ENCODE results near the gene ETFA. TPM values are rescaled to one million over a fixed set of nuclear protein-coding genes. Genes with fewer than 3 reads are reported as not detected.

Gene ETFA
- total RNA-seq, 1 donor from 2014 or later, result 498 TPM

GRCh38 chr15:76341366-76342057 lies 30.2 kb upstream of the ETFA start:
- intact Hi-C loops (cut with DNase I), result no loop called here
- DNase-seq (ENCODE audit: missing footprints) (no peak), ATAC-seq (no peak)

- ATAC-seq, result no peak
- intact Hi-C loops (cut with DNase I), result no loop called here
- no peak for DNase-seq (ENCODE audit: missing footprints)
These were observed 29.6 kb upstream of the ETFA start for GRCh38 chr15:76340803-76341365.

DNA sequence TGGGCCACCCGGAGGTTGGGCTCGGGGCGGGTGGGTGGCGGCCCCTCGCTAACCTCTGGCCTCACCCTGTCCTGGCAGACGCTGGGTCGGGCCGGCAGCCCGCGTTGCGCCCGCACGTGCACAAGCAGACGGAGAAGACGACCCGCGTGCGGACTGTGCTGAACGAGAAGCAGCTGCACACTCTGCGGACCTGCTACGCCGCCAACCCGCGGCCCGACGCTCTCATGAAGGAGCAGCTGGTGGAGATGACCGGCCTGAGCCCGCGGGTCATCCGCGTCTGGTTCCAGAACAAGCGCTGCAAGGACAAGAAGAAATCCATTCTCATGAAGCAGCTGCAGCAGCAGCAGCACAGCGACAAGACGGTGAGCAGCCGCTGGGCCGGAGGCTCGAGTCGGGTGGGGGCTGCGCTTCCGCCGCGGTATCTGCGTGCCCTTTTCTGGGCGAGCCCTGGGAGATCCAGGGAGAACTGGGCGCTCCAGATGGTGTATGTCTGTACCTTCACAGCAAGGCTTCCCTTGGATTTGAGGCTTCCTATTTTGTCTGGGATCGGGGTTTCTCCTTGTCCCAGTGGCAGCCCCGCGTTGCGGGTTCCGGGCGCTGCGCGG lies 29.0 kb upstream of the ETFA start:
- ATAC-seq (peak; percentile 21), DNase-seq (ENCODE audit: missing footprints) (no peak)
- intact Hi-C loops (cut with DNase I), result no loop called here

- intact Hi-C loops (cut with DNase I), result no loop called here
- no peak for DNase-seq (ENCODE audit: missing footprints)
- ATAC-seq, result no peak
These were observed 28.3 kb upstream of the ETFA start for GRCh38 chr15:76339305-76340197.

GRCh38 chr15:76338486-76339304 lies 27.4 kb upstream of the ETFA start:
- intact Hi-C loops (cut with DNase I), result no loop called here
- DNase-seq (ENCODE audit: missing footprints) (no peak), ATAC-seq (no peak)

- DNase-seq (ENCODE audit: missing footprints) (peak; percentile 72), ATAC-seq (no peak)
- intact Hi-C loops (cut with DNase I), result no loop called here
These were observed 26.6 kb upstream of the ETFA start for GRCh38 chr15:76337696-76338485.

DNA sequence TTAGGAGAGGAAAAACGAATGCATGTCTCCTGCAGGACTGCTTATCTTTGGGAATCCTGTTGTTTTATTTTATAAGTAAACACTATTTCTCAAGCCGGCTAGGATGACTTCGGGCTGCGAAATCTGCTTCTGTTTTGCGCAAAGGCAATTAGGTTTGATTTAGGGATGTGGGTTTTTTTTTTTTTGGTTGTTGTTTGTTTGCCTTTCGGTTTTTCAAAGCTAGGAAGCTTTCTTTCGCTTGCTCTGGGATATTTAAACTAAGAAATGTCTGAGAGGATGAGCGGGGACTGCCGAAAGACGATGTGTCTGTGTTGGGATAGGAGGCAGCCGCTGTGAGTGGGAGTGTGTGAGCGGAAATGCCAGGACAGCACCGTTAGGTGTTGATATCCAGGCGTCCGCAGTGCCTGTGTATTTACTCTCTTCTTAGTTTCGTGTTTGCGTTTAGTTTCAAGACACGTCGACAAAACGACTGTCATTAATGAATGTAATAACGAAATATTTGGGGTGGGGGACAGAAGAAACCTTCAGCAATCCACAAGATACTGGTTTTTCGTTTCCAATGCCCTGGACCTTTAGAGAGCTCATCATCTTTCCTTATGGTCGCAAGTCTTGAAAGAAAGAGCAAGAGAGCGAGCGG lies 25.9 kb upstream of the ETFA start:
- intact Hi-C loops (cut with DNase I), result no loop called here

DNA sequence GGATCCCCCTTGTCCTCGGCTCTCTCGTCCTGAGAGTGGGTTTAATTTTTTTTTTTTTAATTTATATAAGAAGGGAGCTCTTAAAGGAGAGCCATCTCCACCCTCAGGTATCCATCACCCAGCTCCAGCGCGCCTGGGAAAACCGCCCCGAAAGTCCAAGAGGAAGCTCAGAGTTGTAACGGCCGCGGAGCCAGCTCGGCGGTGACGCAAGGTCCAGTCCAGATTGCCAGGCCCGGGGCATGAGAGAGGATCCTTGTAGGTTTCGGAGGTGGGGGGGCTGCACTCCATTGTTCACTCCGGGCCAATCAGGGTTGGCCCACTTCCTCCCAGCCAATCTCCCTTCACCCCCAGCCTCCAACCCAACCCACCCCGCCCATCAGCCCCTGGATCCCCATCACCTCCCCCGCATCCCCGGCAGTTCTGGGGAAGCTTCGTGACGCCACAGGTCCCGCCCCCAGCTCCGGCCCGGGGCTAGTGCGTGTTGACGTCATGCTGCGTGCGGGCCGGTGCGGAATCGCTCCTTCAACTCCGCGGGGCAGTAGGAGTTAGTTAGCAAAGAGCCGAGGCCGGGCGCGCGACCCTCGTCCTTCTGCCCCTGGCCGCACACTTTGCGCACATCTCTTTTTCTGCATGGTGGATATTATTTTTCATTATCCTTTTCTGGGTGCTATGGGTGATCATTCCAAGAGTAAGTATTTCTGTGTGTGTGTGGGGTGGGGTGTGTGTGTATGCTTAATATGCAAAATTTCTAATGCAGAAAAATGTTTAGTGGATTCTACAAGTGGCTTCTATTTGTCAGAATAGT lies 25.2 kb upstream of the ETFA start, which contains the start of gene ISL2:
TSS of gene ISL2 (plus strand) at position 520 of the 805 bp plus-strand sequence. CDS start at position 631, 111 bp downstream.
- intact Hi-C loops (cut with DNase I), result no loop called here
- ATAC-seq (no peak), DNase-seq (ENCODE audit: missing footprints) (peak; percentile 85)

More for the DNA sequence above, 25.9 kb upstream of the ETFA start:
- ATAC-seq, result no peak
- DNase-seq (ENCODE audit: missing footprints), result no peak

- DNase-seq (ENCODE audit: missing footprints), result no peak
- no peak for ATAC-seq
- intact Hi-C loops (cut with DNase I), result no loop called here
These were observed 24.3 kb upstream of the ETFA start for GRCh38 chr15:76335307-76336253.

GRCh38 chr15:76334438-76335306 lies 23.4 kb upstream of the ETFA start:
- intact Hi-C loops (cut with DNase I), result no loop called here
- no peak for DNase-seq (ENCODE audit: missing footprints)
- ATAC-seq, result no peak

DNA sequence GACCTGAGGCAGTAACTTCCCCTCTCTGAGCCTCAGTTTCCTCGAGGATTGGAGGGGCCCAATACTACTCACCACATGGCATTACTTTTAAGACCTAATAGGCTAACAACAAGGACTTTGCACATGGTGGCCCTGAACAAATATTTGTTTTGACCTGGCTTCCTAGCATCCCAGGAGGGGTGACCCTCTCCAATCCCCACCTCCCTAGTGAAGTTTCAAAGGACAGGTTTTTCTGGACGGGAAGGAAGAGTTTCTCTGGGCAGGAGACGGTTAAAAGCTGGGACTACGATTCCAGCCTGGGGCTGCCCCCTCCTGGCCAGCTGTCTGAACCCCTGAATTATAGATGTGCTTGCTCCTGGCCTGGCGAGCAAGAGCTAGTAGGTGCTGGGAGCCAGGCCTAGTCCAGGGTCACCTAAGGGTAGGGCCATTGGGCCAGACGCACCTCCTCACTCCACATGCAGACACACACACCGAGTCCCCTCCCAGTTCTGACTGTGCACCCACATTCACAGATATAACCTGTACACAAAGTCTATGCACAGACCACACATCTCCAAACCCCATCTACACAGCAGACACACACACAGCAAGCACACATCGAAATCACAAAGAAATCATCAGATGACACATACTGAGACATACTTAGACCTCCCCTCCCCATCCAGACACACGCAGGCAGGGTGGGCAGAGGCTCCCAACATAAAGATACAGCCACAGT lies 22.6 kb upstream of the ETFA start:
- intact Hi-C loops (cut with DNase I), result no loop called here
- ATAC-seq, result peak; percentile 23
- DNase-seq (ENCODE audit: missing footprints), result no peak

GRCh38 chr15:76333309-76333708 lies 22.0 kb upstream of the ETFA start:
- intact Hi-C loops (cut with DNase I), result no loop called here
- no peak for ATAC-seq
- DNase-seq (ENCODE audit: missing footprints), result no peak

- ATAC-seq (no peak), DNase-seq (ENCODE audit: missing footprints) (no peak)
- intact Hi-C loops (cut with DNase I), result no loop called here
These were observed 21.5 kb upstream of the ETFA start for GRCh38 chr15:76332796-76333195.
